ENCODE measurements around the gene MTMR10. TPM values are rescaled to one million over a fixed set of nuclear protein-coding genes. Genes with fewer than 3 reads are reported as not detected.

Gene MTMR10
- total RNA-seq, 6 donors from 2014 or later: 28.6 to 48.7 (median 36.8) TPM

DNA sequence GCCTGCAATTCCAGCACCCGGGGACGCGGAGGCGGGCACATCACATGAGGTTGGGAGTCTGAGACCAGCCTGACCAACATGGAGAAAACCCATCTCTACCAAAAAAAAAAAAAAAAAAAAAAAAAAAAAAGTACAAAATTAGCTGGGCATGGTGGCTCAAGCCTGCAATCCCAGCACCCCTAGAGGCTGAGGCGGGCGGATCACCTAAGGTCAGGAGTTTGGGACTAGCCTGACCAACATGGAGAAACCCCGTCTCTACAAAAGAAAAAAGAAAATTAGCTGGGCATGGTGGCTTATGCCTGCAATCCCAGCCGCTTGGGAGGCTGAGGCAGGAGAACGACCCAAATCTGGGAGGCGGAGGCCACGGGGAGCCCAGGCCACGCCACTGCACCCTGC lies 95.2 kb downstream of the MTMR10 start:
- DNase-seq (peak in 1 of 2 donors; percentile 50), ATAC-seq (ENCODE audit: low FRiP score in 2 of 2) (no peak)
- Histone ChIP-seq H3K27ac (no peak overlapping the region), H3K36me3 (no peaks in the 10 kb centered on the region), H3K4me3 (no peak overlapping the region), H3K27me3 (no peaks in the 10 kb centered on the region), H3K4me1 (no peaks in the 10 kb centered on the region), H3K9me3 (no peaks in the 10 kb centered on the region)
- WGBS, 2 donors: 85 to 94% methylated on average over 8 to 12 of the region's 12 CpGs
- TF ChIP-seq EP300 (IDR thresholded peaks at IDR 0.05) (no peak), POLR2AphosphoS5 (IDR thresholded peaks at IDR 0.05) (no peak), POLR2A (IDR thresholded peaks at IDR 0.05) (no peak)
- TF ChIP-seq, protein P1, sequence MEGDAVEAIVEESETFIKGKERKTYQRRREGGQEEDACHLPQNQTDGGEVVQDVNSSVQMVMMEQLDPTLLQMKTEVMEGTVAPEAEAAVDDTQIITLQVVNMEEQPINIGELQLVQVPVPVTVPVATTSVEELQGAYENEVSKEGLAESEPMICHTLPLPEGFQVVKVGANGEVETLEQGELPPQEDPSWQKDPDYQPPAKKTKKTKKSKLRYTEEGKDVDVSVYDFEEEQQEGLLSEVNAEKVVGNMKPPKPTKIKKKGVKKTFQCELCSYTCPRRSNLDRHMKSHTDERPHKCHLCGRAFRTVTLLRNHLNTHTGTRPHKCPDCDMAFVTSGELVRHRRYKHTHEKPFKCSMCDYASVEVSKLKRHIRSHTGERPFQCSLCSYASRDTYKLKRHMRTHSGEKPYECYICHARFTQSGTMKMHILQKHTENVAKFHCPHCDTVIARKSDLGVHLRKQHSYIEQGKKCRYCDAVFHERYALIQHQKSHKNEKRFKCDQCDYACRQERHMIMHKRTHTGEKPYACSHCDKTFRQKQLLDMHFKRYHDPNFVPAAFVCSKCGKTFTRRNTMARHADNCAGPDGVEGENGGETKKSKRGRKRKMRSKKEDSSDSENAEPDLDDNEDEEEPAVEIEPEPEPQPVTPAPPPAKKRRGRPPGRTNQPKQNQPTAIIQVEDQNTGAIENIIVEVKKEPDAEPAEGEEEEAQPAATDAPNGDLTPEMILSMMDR (IDR thresholded peaks at IDR 0.05): no peak

DNA sequence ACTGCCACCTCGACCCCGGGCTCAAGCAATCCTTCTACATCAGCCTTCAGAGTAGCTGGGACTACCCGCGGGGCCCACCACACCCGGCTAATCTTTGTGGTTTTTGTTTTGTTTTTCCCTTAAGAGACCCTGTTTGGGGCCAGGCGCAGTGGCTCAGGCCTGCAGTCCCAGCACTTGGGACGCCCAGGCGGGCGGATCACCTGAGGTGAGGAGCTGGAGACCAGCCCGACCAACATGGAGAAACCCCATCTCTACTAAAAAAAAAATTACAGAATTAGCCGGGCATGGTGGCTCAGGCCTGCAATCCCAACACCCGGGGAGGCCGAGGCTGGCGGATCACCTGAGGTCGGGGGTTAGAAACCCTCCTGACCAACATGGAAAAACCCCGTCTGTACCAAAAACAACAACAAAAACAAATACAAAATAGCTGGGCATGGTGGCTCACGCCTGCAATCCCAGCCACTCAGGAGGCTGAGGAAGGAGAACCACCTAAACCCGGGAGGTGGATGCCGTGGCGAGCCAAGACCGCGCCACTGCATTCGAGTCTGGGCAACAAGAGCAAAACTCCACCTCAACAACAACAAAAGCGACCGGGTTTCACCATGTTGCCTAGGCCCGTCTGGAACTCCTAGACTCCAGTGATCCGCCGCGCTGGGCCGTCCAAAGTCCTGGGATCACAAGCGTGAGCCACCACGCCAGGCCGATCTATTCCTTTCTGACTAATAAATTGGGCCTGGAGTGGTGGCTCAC lies 95.8 kb downstream of the MTMR10 start:
- Histone ChIP-seq H3K27ac (no peak overlapping the region), H3K27me3 (no peaks in the 10 kb centered on the region), H3K4me1 (no peaks in the 10 kb centered on the region), H3K36me3 (no peaks in the 10 kb centered on the region), H3K9me3 (no peaks in the 10 kb centered on the region), H3K4me3 (no peak overlapping the region)
- WGBS, 2 donors: 92 to 93% methylated on average over 32 to 33 of the region's 33 CpGs
- peak in 1 of 2 donors; percentile 56 for DNase-seq
- ATAC-seq (ENCODE audit: low FRiP score in 2 of 2): no peak
- TF ChIP-seq EP300 (IDR thresholded peaks at IDR 0.05) (no peak), POLR2AphosphoS5 (IDR thresholded peaks at IDR 0.05) (no peak), POLR2A (IDR thresholded peaks at IDR 0.05) (no peak)
- TF ChIP-seq, protein P1 (IDR thresholded peaks at IDR 0.05): no peak

DNA sequence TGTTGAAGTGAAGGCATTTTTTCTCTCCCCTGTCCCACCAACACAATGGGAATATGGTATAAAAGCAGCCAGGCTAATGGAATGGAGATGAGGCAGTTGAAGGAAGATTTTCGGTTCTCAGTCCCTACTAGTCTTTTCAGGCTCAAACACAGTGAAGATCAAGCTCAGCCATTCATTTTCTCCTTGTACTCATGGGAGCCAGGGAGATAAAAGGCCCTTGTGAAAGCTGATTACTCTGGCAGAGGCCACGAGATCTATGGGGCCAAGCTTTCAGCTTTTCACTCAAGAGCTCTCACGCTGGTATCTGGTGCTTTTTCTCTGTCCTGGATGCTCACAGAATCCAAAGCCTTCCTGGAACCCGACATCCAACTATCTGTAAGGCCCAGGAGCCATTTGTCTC lies 102.2 kb downstream of the MTMR10 start:
- DNase-seq (no peak), ATAC-seq (ENCODE audit: low FRiP score in 2 of 2) (no peak)
- H3K4me1 ChIP-seq: no peaks in the 10 kb centered on the region
- H3K36me3 ChIP-seq: no peaks in the 10 kb centered on the region
- H3K9me3 ChIP-seq: no peaks in the 10 kb centered on the region
- no peaks in the 10 kb centered on the region for H3K27me3 ChIP-seq
- TF ChIP-seq POLR2AphosphoS5 (IDR thresholded peaks at IDR 0.05) (no peak), POLR2A (IDR thresholded peaks at IDR 0.05) (no peak), EP300 (IDR thresholded peaks at IDR 0.05) (no peak)
- TF ChIP-seq, protein P1 (IDR thresholded peaks at IDR 0.05): no peak
- WGBS, 2 donors: 81 to 88% methylated on average over 4 of the region's 4 CpGs
- H3K27ac ChIP-seq: no peak overlapping the region
- no peak overlapping the region for H3K4me3 ChIP-seq

Small RNAs within 50 kb of the gene (small RNA-seq; reads per million reads assigned to genes)
- 0 reads per million in 4 donors for gene RNU6-466P

Other genes starting within 250 kb of the MTMR10 start
- 10 to 100 TPM; 10.2 to 22.0 (median 14.8) TPM for gene FAN1, start 87.7 kb downstream of the MTMR10 start, total RNA-seq
- not detected for gene TRPM1, start 110.1 kb upstream of the MTMR10 start, total RNA-seq